Measurements from ENCODE around the gene CYP11A1.
A peak's percentile ranks its signal among the peaks of the same experiment; 100 is the strongest.

CYP11A1 gene

DNA sequence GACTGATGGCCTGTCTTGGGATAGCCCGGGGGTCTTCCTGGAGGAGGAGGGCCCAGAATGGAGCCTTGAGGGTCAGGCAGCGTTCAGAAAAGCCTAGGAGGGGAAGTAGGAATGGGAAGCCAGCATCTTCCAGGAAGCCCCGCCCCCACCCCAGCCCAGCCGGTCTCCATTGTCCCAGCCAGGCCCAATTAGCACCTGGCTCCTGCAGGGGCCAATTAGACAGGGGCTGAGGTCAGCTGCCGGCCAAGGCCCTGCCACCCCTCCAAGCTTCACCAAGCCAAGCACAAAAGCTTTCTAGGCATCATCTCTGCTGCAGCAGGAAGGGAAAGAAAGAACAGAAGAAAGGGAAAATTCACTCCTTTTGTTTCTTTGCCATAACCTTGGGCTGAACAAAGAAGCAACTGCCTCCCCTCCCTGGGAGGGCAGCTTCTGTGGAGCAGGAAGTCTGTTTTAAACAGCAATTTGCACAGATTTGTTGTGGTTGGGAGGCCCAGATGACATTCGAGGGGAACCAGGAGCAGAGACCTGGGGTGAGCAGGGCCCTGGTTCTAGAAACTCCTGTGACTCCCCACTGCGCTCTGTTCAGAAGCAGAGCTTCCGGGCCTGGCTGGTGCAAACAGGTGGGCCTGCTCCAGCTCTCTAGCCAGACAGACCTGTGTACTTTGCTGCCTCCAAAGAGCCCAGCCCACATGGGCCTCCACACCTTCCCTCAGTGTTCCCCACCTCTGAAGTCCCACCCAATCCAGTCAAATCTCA, 47.7 kb downstream of the CYP11A1 start:
- DNase-seq, result peak in 1 of 2 experiments; percentile 5

- DNase-seq, result no peak
Measured at GRCh38 chr15:74319138-74319460, 48.3 kb downstream of the CYP11A1 start.

- DNase-seq, result peak; percentile 13 to 24
Measured at GRCh38 chr15:74318376-74319137, 48.9 kb downstream of the CYP11A1 start.

DNA sequence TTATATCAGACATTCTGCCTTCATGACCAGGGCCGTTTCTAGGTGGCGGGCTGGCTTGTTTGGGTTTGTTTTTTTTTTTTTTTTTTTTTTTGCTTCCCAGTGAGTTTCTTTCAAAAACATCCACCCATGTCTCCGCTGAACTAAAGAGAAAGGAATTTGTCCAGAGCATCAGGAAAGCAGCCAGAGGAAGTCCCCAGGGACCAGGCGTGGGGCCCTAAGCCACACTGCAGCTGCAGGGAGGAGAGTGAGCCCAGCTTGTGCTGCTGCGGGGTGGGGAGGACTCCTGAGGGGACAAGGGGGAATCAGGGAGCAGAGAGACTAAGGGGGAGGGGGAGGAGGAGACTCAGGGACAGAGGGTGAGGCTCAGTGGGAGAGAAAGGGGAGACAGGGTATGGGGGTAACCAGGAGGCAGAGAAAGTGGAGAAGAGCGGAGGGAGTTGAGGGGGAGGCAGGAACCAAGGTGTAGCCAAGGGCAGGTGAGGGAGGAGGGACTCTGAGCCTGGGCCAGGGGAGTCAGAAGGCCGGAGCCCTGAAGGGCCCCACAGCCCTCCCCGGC, 49.5 kb downstream of the CYP11A1 start:
- DNase-seq, result no peak

GRCh38 chr15:74316141-74316540, 51.3 kb downstream of the CYP11A1 start:
- no peak for DNase-seq

- DNase-seq, result no peak
Measured at GRCh38 chr15:74315626-74316025, 51.8 kb downstream of the CYP11A1 start.

- DNase-seq, result no peak
Measured at GRCh38 chr15:74314795-74315438, 52.5 kb downstream of the CYP11A1 start.

GRCh38 chr15:74313889-74314288, 53.6 kb downstream of the CYP11A1 start:
- DNase-seq, result no peak

GRCh38 chr15:74312445-74313007, 54.9 kb downstream of the CYP11A1 start:
- DNase-seq, result no peak

DNA sequence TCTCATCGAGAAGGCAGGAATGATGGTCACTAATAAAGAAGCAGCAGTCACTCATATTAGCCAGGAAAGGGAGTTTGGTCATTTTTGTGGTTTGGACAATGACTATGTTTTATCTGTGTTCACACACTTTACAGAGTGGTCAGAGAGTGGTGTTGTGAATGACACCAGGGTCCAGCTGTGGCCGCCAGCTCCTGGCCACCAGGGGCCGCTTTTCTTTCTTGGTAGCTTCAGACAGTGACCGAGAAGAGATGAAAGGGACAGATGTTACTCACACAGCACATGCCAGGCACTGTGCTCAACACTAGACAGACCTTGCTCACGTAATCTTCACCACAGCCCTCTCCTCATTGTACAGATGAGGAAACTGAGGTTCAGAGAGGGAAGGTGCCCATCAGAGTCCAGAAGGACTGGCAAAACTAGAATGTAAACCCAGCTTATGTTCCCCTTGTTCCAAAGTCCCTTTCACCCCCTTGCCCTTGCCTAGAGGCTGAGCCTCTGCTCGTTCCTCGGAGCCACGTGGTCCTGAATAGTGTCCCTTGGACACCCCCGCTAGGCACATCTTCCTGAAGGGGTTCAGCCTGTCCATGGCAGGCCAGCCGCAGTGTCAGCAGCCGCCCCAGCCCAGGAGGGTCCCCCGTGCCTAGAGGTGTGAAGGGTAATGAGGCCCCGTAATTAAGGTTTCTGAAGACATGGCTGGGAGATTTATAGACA, 55.6 kb downstream of the CYP11A1 start:
- no peak for DNase-seq

DNA sequence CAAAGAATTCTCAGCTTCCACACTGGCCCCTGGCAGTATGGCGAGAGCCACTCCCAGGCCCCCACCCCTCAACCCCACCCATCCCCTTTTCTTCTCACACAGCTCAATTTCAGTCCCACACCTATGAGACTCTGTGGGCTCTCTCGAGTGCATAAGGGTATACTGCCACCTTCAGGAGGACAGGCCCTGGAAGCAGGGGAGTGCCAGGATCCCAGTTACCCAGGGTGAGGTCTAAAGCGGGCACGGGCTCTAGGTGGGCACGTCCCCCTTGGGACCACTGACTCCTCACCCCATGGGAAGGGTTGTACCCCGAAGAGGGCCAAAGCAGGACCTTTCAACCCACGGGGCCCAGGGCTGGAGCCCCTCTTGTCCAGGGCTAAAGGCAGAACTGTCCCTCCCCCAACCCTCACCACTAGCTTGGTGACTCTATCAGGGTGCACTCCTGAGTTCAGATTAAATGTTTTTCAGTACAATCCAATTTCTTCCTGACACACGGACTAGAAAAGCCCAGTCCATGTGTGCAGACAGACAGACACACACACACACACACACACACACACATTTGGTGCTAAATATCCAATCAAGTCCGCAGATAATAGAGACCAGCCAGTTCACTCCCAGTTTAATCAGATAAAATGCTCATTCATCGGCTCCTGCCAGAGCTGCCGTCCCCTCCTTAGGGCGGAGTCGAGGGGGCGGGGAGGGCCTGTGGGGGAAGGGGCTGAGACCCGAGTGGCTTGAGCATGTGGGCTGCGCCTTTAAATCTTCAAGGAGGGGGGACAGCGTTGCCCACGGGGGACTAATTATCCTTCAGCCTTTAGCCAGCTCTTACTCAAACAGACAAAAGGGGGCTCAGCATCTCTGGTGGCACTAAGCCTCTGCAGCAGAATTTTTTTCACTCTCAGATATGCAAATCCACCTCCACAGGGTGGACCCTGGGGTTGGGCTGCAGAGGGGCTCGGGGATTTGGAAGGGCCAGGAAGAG, 59.3 kb downstream of the CYP11A1 start:
- DNase-seq, result peak; percentile 29 to 55

- DNase-seq, result no peak
Measured at GRCh38 chr15:74306781-74307217, 60.6 kb downstream of the CYP11A1 start.

GRCh38 chr15:74305687-74306086, 61.8 kb downstream of the CYP11A1 start:
- DNase-seq, result no peak

DNA sequence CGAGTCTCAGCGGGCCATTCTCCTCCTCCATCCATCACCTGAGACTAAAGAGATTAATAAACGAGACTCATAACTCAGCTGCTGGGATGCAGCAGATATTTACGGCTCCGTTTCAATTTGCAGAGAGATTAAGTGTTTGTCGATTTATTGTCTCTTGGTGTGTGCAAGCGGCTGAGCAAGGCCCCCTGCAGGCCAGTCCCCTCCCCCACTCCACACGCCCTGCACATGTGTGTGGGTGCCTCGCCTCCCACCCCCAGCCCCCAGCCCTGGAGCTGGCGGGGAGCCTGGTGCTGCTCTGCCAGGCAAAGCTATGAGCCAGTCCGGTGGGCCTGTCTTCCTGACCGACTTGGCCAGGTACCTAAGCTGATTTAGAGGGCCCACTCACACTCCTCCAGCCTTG, 63.0 kb downstream of the CYP11A1 start:
- DNase-seq, result no peak

GRCh38 chr15:74303741-74304309, 63.6 kb downstream of the CYP11A1 start:
- DNase-seq, result no peak

DNA sequence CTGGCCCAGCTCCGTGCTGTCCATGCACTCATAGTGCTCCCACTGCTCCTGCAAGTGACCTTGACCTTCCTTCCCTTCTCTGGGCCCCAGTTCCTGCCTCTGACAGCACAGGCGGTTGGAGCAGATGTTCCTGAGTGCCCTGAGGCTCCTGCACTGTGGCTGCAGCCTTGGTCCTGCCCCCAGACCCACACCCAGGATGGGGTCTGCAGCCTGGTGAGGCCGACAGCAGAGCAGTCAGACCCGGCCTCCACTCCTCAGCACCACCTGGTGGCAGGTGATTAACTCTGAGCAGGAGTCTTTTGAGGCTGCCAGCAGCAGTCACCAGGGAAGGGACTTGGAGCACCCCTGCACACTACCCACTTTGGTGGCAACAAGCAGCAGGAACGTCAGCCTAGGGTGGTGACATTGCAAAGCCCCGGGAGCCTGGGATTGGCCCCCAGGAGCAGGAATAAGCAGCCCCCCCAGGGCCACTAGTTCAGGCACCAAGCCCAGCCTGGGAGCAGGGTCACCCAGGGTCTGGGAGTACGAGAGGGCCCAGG, 64.6 kb downstream of the CYP11A1 start:
- DNase-seq, result peak; percentile 3 to 4

DNA sequence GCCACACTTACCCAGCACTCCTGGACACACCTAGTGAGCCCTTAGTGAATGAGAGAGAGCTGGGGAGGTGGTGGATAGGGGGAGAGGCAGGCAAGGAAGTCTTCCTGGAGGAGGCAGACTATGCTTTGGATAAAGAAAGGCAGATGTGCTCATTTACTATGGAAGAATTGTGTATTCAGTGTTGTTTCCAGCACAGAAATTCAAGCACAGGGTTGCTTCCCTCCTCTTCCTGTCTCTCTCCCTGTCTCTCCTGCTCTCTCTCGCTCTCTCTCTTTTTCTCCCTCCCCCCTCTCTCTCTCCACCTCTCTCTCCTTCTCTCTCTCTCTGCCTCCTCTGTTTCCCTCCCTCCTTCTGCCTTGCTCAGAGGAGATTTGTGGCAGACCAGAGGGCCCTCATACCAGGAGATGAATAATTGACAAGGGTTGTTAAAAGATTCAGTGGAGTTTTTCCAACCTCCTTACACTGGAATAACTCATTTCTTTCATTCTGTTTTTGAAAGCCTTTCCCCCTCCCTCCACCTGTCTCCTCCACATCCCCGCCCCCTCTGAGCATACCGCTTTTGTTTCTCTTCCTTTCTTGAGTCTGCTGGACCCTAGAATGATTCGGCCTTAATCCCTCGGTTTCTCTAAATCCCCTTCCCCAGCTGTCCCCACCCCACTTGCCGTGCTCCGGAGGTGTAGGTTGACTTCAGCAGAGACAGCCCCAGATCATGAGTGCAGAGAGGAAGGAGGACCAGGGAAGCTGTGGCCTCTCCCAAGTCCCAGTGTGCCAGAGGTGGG, 65.7 kb downstream of the CYP11A1 start:
- DNase-seq, result no peak

GRCh38 chr15:74300057-74300795, 67.2 kb downstream of the CYP11A1 start:
- DNase-seq, result no peak

DNA sequence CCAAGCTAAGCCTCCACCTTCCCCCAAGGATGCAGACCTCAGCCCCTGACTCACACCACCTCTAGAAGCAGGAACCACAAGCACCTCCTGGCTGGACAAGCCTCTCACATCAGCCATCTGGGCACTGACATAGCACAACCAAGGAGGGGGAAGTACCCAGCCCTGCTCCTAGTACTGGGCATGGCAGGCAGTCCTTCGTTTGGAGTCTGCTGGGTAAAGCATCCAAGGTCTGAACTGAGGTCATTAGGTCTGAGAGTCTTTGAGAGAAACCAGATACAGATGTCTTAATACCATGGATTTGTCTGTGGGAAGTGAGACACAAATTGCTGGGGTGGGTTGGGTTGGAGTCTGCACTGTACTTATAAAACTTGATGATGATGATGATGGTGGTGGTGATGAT, 69.6 kb downstream of the CYP11A1 start:
- DNase-seq, result no peak
